Colon (tissue), 2 donors: Measurements from ENCODE around the gene TSHZ3.

Experiments used
- FAIRE-seq: peaks from 2 replicates; lab custom pipeline; 2012; peaks lifted over from hg19 to GRCh38; lab: Jason Lieb, UNC
- donor health status: control.
- donor health status: control.

TSHZ3 gene

DNA sequence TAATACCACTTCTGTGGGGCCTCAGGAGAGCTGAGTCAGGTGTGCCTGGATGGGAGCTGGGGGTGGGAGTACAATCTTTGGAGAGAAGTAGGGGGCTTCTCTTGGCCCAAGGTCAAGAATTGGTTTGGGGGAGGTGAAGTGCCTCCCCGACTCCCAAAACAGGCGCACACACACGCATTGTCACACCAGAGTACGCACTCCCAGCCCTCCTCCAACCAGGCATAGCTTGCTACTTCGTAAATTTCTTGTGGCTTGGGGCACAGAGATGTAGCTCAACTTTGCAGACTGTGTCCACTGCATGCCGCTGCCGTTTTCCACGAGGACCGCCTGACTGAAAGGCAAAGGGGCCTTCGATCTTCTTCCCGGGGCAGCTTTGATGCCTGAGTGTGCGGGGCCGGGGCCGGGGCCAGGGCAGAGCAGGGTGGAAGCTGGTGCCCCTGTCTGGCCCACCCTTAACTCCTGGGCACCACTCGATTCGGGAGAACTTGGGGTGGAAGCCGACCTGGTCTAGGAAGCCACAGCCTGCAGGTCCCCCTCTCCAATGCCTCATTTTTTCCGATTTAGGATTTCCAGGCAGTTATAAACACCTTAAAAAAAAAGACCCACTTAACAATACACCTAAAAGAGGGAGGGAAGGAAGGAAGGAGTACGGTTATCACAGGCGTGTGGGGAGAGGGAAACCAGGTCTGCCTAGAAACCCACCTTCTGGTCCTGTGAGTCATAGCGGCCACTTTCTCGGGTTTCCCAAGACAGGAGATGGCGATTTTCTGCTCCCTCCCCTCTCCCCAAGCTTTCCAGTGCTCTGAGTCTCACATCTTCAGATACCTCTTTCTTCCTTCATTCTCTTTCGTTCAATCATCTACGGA, 5.8 kb upstream of the TSHZ3 start:
- FAIRE-seq = no peak

- FAIRE-seq = no peak
These were observed 5.1 kb upstream of the TSHZ3 start for GRCh38 chr19:31354316-31354715.

DNA sequence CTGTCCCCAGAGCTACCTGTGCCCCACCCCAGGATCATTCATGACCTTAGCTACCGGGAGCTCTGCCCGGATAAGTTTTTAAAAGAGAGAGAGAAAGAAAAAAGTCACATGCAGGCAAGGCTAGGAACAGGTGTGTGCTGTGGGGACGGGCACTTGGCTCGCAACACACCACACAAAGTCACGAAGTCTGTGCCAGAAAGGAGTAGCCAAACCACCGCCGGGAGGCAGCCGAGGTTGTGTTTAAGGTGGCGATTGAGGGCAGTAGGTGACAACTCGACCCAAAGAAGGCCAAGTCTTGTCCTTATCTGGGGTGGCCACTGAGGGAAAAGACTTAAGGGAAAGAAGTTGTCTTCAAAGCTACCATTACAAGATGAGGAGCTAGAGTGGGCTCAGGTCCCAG, 4.6 kb upstream of the TSHZ3 start:
- FAIRE-seq = no peak

DNA sequence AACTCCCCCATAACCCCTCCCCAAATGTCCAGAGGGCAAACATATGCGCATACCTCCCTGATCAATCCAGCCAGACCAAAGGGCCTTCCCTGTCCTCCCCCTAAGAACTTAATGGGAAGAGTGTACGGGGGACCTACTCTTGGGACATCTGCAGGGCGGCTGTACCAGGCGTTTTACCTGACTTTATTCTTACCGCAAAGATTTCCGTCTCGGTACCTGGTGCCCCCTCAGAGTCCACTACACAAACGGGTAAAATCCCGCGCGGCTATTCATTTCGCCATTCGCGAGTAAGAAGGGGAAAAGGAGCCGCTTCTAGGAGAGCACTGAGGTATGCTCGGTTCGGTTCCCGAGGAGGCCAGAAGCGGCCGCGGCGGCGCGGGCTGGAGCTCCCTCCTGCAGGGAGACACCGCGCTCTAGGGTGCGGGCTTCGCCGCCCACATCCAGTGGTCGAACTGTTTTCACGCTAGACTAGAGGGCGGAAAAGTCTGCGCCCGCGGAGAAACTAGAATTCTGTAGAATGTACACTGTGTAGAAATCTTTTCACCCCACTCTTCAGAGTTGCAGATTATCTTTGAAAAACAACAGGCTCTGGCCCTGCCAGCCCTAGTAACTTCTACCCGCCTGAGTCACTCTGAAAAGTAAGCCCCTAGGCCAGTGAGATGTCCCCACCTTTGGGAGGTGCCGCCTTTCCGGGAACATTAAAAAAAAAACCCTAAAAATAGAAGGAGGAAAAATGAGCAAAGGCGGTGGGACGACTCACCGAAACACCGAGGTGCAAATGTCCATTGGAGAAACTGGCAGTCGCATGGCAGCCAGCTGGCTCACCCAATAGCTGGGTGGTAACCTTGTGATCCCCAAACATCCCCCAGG, 3.8 kb upstream of the TSHZ3 start:
- FAIRE-seq = no peak

- FAIRE-seq = no peak
These were observed 3.1 kb upstream of the TSHZ3 start for GRCh38 chr19:31352296-31352781.

DNA sequence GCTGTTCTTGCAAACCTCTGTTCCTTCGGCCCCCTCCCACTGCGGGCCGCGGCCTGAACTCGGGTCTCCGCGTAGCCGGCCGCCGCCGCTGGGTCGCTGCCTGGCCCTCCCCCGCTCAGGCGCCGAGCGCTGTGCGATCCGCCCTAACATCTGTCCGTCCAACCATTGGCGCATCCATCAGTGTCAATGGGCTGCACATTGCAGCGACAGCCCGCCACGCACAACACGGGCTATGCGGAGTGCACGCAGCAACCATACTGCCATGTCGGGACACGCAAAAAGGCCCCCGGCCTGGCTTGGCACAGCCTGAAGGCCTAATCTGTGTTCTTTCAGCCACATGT, 2.6 kb upstream of the TSHZ3 start:
- FAIRE-seq = no peak

GRCh38 chr19:31351056-31351854, 2.0 kb upstream of the TSHZ3 start:
- no peak for FAIRE-seq

DNA sequence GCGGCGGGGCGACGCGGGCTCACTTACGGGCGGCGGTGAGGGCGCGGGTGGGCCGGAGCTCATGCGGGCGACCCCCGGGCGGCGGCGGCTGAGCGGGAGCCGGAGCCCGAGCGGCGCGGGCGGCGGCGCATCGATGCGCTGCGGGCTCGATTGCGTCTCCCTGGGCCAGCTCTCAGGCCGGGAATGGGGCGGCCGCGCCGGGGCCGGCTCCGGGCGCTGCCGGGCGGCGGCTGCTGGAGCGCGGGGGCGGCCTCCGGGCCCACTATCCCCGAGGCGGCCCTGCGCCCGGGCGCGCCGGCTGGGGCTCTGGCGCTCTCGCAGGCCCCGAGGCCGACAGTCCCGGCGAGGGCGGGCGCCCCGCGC, 1.4 kb upstream of the TSHZ3 start:
- FAIRE-seq = no peak

GRCh38 chr19:31350033-31350692, 927 bp upstream of the TSHZ3 start:
- no peak for FAIRE-seq

GRCh38 chr19:31348481-31349159, 616 bp downstream of the TSHZ3 start:
- no peak for FAIRE-seq

- FAIRE-seq = no peak
These were observed 1.3 kb downstream of the TSHZ3 start for GRCh38 chr19:31347828-31348392.

DNA sequence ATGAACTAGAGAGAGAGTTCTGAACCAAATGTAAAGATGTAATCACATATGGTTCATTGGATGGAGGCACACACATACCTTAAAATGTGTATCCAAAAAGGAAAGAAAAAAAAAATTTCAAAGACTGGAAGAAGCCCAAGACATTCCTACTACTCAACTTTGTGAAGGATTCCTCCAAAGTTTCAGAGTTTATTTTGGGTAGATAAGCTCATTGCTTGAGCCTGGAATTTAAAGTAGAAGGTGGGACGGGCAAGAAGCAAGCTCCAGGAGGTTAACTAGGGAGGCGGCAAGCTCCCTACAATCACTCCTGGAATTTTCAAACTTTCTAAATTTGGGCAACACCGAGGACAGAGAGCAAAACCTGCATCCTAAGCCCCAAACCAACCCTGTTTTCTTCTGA, 1.9 kb downstream of the TSHZ3 start:
- FAIRE-seq = no peak

GRCh38 chr19:31346184-31347059, 2.8 kb downstream of the TSHZ3 start:
- FAIRE-seq = no peak

DNA sequence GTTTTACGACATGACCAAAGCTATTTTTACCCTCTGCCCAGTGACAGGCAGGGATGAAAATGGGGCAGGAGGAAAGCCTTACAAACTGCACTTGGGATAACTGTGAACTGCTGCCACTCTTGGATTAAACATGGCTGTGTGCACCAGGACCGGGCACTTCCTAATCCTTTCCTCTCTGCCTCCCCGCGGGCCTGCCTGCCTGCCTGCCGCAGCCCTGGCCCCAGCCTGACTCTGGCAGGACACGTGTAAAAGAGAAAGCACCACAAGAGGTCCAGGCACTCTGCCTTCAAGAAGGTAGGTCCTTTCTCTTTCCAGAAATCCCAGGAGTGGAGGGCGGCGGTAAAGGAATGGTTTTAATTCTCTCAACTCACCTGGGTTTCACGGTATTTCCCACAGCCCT, 4.8 kb downstream of the TSHZ3 start:
- no peak for FAIRE-seq

DNA sequence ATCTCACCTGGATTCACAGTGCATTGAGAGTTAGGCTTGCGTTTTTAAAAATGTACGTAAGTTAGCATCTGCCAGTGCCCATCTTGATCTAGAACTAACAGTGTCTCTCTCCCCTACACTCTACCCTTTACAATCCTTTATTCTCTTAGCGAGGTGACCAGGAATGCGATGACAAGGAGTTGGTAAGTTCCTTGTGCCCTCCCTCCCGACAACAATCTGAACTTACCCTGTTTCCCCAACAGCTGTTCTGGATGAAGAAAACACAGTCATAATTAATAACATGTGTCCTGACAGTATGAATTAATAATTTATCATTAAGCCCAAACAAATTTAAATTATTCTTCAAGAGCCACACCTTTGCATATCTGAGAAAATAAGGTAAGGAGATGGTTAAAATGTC, 6.3 kb downstream of the TSHZ3 start:
- no peak for FAIRE-seq

GRCh38 chr19:31340042-31341025, 8.9 kb downstream of the TSHZ3 start:
- no peak for FAIRE-seq

DNA sequence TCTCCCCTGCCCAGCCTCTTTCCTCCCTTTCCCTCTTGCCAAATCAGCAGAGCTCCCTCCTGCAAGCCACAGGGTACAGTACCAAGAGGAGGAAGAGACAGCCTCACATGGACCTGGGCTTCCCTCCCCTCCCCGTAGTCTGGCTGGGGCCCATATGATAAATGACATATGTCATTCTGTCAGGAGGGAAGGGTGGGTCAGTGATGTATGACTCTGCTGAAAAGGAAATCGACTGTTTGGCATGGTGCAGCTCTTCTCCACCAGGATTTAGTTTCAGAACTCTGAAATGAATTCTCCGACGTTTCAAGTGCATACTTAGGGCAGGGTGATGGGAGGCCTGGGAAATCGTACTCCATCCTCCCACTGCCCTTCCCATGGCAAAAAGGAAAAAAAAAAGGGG, 9.8 kb downstream of the TSHZ3 start:
- no peak for FAIRE-seq

- no peak for FAIRE-seq
These were observed 11.0 kb downstream of the TSHZ3 start for GRCh38 chr19:31338069-31338776.
